ENCODE measurements around the gene NCKAP5.
"Not testable (repeated sequence)": the region's sequence is repeated elsewhere in the genome, so short reads cannot be mapped to it uniquely, and the experiment has no call there.

The NCKAP5 gene

GRCh38 chr2:132729522-132729921 lies 838.7 kb downstream of the NCKAP5 start:
- DNase-seq: no peak

DNA sequence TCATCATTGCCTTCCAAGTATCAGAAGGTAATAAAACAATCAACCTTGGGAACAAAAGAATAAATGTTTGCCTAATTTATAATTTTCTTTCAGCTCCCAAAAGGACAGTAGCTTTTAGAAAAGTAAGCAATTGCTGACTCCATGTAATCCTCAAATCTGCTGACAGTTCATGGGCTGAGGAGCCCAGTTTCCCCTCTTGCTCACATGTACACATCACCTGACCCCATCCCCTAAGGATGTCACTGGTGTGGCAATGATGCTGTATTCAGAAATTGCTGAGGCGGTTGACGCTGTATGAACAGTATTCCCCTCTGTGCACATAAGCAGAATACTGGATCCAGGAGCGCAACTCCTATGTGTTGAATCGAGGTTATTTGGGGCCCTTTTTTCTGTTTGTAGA lies 842.1 kb downstream of the NCKAP5 start:
- DNase-seq: no peak

- DNase-seq: no peak
Measured at GRCh38 chr2:132725748-132726147, 842.5 kb downstream of the NCKAP5 start.

- no peak for DNase-seq
Measured at GRCh38 chr2:132725148-132725547, 843.1 kb downstream of the NCKAP5 start.

DNA sequence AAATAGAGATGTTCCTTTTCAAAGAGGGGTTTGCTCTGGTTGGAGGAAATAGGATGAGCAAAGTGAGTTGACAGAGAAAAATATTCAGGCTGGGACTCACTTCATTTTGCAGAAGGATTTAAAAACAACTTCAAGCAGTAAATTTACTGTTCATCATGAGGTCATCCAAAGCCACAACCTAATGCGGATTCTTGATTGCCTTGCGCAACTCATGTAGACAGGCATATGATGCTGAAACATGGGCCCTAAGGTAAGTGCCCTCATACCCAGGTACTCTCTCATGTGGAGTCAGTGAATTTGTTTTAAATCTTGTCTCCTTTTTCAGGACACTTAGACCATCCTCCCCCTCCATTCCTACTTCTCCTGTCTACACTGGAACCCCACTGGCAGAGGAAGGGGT lies 846.3 kb downstream of the NCKAP5 start:
- no peak for DNase-seq

DNA sequence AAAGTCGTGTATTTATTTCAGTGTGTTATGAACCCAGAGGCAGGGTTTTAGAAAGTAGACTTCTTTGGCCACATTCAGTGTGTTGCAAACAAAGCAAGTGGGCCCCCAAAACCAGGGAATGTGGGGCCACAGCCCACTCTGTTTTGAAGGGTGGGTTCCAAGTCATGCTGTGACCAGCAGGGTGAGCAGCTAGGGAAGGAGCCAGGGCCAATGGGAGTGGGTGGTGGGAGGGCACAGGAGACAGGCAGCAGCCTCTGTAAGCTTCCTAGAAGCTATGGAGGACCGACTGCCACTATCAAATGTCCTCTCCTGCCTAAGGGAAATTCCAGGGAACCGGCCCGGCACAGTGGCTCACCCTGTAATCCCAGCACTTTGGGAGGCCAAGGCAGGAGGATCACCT lies 847.9 kb downstream of the NCKAP5 start:
- no peak for DNase-seq

- no peak for DNase-seq
Measured at GRCh38 chr2:132719480-132719879, 848.8 kb downstream of the NCKAP5 start.

GRCh38 chr2:132716954-132717353 lies 851.3 kb downstream of the NCKAP5 start:
- no peak for DNase-seq

DNA sequence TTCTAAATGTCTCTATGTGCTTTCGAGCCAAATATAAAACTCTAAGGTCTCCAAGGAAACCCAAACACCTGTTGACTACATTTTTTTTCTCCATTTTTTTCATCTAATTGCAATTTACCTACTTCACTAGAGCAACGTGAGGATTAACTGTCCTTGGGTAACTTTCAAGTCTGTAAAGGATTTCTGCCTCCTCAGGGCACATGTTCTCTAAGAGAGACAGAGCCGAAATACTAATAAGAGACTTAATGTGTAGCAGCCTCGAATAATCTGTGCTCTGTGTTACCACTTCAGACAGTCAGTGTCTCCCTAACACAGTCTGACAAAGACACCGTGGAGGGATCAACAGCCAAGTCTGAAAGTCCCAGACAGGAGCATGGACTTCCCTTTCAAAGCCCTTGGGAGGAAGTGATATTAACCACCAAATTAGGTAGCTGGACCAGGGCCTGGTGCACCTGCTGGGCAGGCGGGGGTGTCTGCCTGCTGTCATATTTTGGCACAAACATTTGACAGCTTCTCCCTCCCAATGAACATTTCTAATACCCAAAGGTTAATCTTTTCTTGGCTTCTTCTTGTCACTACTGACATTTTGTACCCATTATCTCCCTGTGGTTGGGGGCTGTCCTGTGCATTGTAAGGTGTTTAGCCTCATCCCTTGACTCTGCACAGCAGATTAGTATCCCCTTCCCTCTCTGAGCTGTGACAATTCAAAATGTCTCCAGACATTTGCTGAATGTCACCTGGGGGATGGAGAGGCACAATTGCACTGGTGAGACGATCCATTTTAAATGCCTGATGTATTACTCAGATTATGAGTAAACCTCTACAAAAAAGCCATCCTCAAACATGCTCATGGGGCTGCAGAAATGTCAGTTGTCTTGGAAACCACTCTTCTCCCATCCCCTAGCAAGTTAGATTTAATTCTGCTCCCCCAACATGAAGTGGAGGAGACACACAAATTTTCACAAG lies 852.6 kb downstream of the NCKAP5 start:
- no peak for DNase-seq

- no peak for DNase-seq
Measured at GRCh38 chr2:132703396-132703795, 864.9 kb downstream of the NCKAP5 start.

DNA sequence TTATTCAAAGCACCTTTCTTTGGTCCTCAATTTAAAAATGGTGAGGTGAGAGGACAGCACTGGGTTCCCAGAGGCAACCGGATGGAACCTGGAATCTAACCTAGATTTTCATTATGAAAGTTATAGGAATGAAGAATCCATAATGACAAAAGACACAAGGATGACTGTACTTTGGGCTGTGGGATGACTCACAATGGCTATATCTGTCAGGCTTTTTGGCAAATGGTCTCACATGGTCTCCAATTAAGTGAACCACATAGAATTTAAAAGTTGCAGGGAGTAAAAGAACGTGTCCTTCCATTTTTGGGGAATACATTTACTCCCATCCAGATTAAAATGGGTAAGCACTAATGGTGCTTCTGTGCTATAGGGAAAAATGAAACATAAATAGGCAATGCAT lies 866.5 kb downstream of the NCKAP5 start:
- no peak for DNase-seq

GRCh38 chr2:132699802-132700201 lies 868.5 kb downstream of the NCKAP5 start:
- DNase-seq: not testable (repeated sequence)

- not testable (repeated sequence) for DNase-seq
Measured at GRCh38 chr2:132698347-132698746, 869.9 kb downstream of the NCKAP5 start.

DNA sequence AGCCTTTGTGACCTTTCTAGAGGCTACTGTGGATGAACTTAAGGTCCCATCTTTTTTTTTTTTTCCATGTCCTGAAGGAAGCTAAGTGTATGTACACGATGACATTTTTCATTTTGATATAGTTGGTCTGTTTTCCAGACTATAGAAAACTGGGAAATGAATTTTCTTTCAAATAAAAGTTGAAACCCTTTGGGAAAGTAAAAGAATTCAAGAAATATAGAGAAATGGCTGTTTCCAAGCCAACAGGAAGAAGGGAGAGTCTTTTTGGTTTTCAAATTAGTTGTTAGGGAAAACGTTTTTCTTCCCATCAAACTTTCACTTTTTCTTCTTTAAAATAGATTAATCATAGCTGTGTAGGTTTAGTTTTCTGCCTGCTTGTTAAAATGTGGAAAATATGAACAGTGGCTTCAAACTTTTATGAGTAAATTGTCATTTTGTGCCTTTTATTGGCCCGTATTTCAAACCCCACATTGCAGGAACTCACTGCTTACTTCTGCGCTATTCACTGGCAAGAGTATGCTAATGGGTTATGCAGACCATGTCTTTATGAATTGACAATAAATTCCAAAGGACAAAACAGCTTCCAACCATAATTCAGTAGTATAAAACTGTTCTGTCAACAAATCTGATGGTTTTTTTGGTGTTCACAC lies 870.6 kb downstream of the NCKAP5 start:
- DNase-seq: no peak

DNA sequence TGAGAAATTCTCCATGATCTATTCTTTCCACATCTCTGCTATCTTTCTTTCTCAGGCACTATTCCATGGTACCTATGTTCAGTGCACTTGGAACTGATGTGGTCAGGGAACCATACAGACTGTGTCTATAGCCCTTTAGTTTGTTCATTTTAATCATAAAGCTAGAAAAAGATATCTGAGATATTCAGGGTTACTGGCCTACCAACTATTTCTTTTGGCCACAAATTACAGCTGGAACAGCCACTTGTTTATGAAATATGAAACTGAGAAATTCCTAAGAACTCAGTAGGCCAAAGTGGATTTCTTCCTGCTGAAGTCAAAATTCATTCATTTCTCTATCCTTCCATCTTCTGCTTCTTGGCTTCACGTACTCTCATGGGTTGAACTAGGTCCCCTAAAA lies 875.4 kb downstream of the NCKAP5 start:
- no peak for DNase-seq

DNA sequence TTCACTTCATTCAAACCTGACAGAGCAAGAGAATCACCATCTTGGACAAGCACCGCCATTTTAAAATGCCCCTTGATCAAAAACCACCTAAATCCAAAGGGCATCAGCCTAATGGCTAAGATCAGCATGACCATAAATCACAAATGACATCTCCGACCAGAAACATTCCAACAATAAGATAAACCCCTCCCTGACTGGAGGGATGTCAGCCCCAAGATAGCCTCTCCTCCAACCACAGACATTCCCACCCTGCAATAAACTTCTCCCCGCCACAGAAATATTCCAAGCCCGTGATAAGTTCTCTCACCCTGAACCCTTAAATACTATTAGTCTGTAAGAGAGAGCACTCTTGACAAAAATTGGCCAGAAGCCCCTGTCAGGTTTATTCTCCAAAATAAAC lies 876.7 kb downstream of the NCKAP5 start:
- no peak for DNase-seq

GRCh38 chr2:132690664-132691303 lies 877.5 kb downstream of the NCKAP5 start:
- DNase-seq: no peak

GRCh38 chr2:132681766-132682165 lies 886.5 kb downstream of the NCKAP5 start:
- DNase-seq: no peak

- no peak for DNase-seq
Measured at GRCh38 chr2:132680544-132680943, 887.7 kb downstream of the NCKAP5 start.

DNA sequence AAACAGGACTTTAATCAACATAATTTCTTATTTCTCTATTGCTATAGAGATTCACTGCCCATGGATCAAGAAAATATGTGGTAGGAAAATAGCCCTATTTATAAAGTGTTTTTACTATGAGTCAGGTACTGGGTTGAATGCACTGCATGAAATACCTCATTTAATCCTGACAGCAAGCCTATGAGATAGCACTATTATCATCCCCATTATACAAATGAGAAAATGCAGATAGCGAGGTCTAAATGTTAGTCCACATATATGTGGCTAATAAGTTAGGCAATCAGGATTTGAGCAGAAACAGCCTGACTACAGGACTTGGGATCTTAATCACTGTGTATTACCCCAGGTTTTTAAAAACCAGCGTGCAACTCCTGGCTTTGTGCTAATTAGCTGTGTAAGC lies 889.8 kb downstream of the NCKAP5 start:
- DNase-seq: no peak

GRCh38 chr2:132677661-132678060 lies 890.6 kb downstream of the NCKAP5 start:
- no peak for DNase-seq

DNA sequence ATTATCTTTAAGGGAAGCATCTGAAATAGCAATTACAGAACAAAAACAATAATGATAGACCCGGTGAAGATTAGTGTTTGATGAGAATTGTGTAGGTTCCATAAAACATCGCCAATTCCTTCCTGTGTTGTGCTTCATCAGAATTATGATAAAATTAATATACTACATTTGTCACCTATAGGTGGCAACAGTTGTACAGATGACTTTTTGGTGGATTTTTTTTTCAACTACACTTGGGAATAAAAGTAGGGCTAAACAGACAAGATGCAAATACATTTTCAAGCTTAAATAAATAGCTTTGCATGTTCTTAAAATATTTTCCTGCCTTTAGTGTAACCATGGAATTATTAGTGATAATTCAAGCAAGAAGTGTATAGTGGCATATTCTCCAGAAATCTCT lies 891.3 kb downstream of the NCKAP5 start:
- DNase-seq: no peak

- DNase-seq: no peak
Measured at GRCh38 chr2:132671151-132671835, 897.0 kb downstream of the NCKAP5 start.

Data from activated gamma-delta T cell treated with Interleukin-2 at 50 U/mL for 16 hours (primary cell).